NOMO-1 treated with dmso at 0.1 percent for 144 hours (cell line): ENCODE results near the gene FERMT2.

Experiments
- DNase-seq: peaks from one replicate; lab custom pipeline; 2025; ENCODE audit not compliant: unreplicated experiment; lab: John Stamatoyannopoulos, UW

Gene FERMT2

DNA sequence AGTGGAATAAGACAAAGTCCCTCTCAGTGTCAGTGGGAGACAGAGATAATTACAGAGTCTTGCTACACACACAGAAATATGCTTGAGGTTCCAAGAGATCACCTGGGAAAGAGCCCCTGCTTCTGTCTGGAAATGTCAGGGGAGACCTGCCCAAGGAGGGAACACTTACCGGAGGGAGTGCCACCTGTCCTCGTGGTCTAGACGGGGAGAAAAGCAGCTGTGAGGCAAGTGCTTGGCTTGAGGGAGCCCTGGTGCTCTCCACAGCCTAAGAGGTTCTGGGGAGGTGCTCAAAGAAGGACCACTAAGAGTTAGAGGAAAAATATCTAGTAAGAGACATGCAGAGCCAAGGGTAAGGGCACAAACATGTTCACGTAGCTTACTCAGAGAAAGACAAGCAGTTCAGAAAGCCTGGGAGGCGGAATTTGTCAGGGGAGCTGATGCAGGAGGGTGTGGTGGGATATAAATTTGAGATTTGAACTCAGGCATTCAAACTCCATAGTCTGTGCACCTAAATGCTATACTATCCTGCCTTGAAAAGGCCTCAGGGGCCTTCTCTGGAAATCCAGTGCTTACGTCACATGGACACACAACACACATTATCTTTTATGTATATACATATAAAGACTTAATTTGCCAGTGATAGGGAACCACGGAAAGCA, 121.2 kb downstream of the FERMT2 start:
- no peak for DNase-seq

- no peak for DNase-seq
Measured at GRCh38 chr14:52827426-52827825, 123.4 kb downstream of the FERMT2 start.

- DNase-seq = no peak
Measured at GRCh38 chr14:52825085-52825484, 125.8 kb downstream of the FERMT2 start.

GRCh38 chr14:52824462-52824861, 126.4 kb downstream of the FERMT2 start:
- DNase-seq = no peak

GRCh38 chr14:52821805-52822250, 129.0 kb downstream of the FERMT2 start:
- no peak for DNase-seq

DNA sequence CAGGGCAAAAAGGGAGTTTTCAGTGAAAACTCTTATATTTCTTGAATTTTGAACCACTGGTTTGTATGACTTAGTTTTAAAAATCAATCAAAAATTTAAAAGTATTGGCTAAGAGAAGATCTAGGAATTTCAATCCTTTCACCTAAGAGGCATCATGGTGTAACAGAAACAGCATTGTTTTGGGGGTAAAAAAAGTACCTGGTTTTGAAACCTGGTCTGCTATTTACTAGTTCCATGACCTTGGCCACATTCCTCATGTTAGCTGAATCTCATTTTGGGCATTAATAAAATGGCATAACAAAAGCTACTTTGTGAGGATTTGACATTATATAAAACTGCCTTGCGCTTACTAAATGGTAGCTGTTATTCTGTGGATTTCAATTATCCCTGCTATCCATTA, 142.7 kb downstream of the FERMT2 start:
- no peak for DNase-seq
